Stimulated activated CD4-positive, alpha-beta T cell treated with anti-CD3 and anti-CD28 coated beads, Interleukin-12 subunit alpha, Interleukin-12 subunit beta, amount 100 ng/mL, for 24 hours (primary cell): Measurements from ENCODE around the gene RND1.

Experiments
- DNase-seq, 2 experiments: peaks; one replicate each; pipeline ENCODE4 v3.0.0-alpha.2; 2020; ENCODE audit warnings: low read depth in 2 of 2

Gene RND1

DNA sequence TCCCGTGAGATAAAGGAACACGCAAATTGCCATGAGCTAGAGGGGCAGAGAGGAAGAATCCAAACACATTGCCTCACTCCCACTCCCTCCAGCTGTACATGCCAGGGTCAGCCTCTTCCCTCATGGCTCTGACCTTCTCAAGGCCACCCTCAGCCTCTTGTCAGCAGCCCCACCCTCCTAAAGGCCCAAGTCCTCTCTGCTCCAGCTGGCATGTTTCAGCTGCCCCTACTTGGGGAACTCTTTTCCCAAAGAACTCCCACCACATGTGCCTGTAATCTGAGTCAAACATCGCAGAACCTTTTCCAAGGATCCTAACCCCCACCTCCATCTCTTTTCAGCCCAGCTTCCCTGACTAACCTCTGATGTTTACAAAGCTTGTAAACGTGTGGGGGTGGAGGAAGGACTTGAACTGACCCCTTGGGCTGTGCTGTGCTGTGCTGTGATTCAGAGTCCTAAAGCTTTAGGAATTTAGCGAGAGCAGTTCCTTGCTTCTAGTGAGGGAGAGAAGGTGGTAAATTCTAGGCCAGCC, 54.7 kb downstream of the RND1 start:
- DNase-seq = no peak

DNA sequence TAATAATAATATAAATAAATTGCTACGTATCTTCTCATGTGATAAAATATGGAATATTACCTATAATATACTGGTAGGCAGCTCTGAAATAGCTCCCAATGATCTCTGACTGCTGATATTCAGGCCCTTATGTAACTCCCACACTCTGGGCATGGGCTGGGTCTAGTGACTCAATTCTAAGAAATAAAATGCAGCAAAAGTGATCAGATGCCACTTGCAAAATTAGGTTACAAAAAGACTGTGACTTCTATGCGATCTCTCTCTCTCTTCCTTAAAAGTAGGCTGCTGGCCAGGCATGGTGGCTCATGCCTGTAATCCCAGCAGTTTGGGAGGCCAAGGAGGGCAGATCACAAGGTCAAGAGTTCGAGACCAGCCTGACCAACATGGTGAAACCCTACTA, 57.7 kb downstream of the RND1 start:
- no peak for DNase-seq
